MM.1S (cell line): ENCODE results near the gene TENM4.

Experiments used
- EZH2 ChIP-seq: fragments of 300-600 bp; sonication (generic); optimal IDR thresholded peaks from 2 replicates; pipeline ENCODE3; 2017; ENCODE audit warnings: low read depth, mild to moderate bottlenecking, antibody characterized with exemption, low read length, mixed read lengths
- TF ChIP-seq, protein P1 (sequence below): fragments of 300-600 bp; sonication (generic); IDR thresholded peaks from 2 replicates; pipeline ENCODE4 v1.5.1; 2016; ENCODE audit warnings: antibody characterized with exemption, low read length, mixed read lengths

DNA sequence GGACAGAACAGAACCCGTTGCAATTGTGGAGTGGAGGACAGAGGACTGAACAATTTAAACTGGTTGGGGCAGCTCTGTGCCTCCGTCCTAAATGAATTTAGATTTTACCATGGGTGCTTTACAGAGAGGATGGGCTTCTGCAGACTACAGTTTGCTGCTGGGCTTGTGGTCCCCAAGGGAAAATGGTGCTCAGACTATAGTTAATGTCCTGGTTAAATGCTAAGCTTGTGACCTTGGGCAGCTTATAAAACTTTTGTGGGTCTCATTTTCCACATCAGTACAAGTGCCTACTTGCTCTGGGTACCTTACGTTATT is 511.0 kb downstream of the TENM4 start:
- no peak for TF ChIP-seq EZH2
- TF ChIP-seq, protein P1, sequence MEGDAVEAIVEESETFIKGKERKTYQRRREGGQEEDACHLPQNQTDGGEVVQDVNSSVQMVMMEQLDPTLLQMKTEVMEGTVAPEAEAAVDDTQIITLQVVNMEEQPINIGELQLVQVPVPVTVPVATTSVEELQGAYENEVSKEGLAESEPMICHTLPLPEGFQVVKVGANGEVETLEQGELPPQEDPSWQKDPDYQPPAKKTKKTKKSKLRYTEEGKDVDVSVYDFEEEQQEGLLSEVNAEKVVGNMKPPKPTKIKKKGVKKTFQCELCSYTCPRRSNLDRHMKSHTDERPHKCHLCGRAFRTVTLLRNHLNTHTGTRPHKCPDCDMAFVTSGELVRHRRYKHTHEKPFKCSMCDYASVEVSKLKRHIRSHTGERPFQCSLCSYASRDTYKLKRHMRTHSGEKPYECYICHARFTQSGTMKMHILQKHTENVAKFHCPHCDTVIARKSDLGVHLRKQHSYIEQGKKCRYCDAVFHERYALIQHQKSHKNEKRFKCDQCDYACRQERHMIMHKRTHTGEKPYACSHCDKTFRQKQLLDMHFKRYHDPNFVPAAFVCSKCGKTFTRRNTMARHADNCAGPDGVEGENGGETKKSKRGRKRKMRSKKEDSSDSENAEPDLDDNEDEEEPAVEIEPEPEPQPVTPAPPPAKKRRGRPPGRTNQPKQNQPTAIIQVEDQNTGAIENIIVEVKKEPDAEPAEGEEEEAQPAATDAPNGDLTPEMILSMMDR, result no peak
